ENCODE results near the gene PLEKHA1. TPM values are rescaled to one million over a fixed set of nuclear protein-coding genes. Genes with fewer than 3 reads are reported as not detected.

Gene PLEKHA1
- total and polyA plus RNA-seq, 2 of the 13 experiments (the other 11 are each of a cell fraction or from before 2014, with no cell fraction given) = 32.2 to 53.3 TPM

DNA sequence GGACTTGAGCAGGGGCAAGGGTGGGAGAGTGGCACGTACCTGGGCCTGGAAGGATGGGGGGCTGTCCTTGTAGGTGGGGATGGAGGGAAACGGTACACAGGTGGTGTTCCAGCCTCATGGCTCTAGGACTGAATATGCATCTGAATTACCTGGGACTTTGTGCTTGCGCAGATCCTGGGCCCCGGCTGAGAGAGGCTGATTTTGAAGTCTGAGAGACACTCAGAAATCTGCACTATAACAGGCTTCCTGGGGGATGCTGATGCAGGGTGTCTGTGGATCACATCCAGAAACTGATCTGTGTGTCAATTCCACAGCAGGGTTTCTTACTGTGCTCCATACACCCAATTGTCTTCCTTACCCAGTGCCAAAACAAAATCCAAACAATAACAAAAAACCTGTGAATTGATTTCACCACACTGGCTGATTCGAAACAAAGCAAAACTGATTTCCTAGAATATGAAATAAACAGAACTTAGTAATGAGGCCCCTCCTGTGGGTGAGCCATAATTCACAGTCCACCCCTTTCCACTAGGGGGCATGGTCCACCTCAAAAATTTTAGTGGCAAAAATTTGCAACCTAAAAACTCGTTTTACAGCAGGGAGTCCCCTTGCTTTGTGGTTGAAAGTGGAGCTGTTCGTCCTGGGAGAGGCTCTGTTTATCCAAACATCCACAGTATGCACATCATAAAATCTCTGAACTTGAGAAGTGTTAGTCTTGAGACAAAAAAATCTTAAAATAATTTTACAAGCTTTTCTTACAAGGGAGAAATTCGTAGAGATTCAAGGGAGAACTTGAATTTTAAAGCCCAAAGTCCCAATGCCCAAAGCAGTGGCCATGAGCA is 32.0 kb upstream of the PLEKHA1 start (continued):
- TF ChIP-seq NR2F1 (CRISPR knock-in tag; IDR thresholded peaks at IDR 0.05) (no peak), SNRNP70 (IDR thresholded peaks at IDR 0.05; ENCODE audit: low read depth, low read length) (no peak), HNRNPUL1 (IDR thresholded peaks at IDR 0.05; ENCODE audit: low read depth, low read length) (no peak), SMC3 (IDR thresholded peaks at IDR 0.05; ENCODE audit: low read length) (peak; percentile 89), SRY (CRISPR knock-in tag; IDR thresholded peaks at IDR 0.05) (no peak), PCBP1 (IDR thresholded peaks at IDR 0.05; ENCODE audit: borderline replicate concordance, low read depth, low read length) (no peak), NR2F6 (IDR thresholded peaks at IDR 0.05) (no peak), NR2F6 (CRISPR knock-in tag; IDR thresholded peaks at IDR 0.05) (no peak), ZSCAN30 (CRISPR knock-in tag; IDR thresholded peaks at IDR 0.05) (no peak), ZMYM2 (CRISPR knock-in tag; IDR thresholded peaks at IDR 0.05) (no peak), ZFYVE20 (CRISPR knock-in tag; IDR thresholded peaks at IDR 0.05; ENCODE audit: borderline replicate concordance, low read depth) (no peak), ELF1 (CRISPR knock-in tag; IDR thresholded peaks at IDR 0.05) (no peak), ZNF232 (CRISPR knock-in tag; IDR thresholded peaks at IDR 0.05; ENCODE audit: borderline replicate concordance) (no peak), ZNF335 (CRISPR knock-in tag; IDR thresholded peaks at IDR 0.05) (0 out of 2 replicates have a peak, but pooled peaks have one; percentile 36), ZBTB38 (CRISPR knock-in tag; IDR thresholded peaks at IDR 0.05) (no peak), ZNF263 (CRISPR knock-in tag; IDR thresholded peaks at IDR 0.05) (no peak), ZFX (CRISPR knock-in tag; IDR thresholded peaks at IDR 0.05; ENCODE audit: low read depth) (no peak), KLF12 (CRISPR knock-in tag; IDR thresholded peaks at IDR 0.05; ENCODE audit: borderline replicate concordance) (no peak), ZNF766 (CRISPR knock-in tag; IDR thresholded peaks at IDR 0.05; ENCODE audit: borderline replicate concordance) (no peak), POGZ (CRISPR knock-in tag; IDR thresholded peaks at IDR 0.05) (0 out of 2 replicates have a peak, but pooled peaks have one; percentile 29)
- TF ChIP-seq, protein P1, sequence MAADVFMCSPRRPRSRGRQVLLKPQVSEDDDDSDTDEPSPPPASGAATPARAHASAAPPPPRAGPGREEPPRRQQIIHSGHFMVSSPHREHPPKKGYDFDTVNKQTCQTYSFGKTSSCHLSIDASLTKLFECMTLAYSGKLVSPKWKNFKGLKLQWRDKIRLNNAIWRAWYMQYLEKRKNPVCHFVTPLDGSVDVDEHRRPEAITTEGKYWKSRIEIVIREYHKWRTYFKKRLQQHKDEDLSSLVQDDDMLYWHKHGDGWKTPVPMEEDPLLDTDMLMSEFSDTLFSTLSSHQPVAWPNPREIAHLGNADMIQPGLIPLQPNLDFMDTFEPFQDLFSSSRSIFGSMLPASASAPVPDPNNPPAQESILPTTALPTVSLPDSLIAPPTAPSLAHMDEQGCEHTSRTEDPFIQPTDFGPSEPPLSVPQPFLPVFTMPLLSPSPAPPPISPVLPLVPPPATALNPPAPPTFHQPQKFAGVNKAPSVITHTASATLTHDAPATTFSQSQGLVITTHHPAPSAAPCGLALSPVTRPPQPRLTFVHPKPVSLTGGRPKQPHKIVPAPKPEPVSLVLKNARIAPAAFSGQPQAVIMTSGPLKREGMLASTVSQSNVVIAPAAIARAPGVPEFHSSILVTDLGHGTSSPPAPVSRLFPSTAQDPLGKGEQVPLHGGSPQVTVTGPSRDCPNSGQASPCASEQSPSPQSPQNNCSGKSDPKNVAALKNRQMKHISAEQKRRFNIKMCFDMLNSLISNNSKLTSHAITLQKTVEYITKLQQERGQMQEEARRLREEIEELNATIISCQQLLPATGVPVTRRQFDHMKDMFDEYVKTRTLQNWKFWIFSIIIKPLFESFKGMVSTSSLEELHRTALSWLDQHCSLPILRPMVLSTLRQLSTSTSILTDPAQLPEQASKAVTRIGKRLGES (CRISPR knock-in tag; IDR thresholded peaks at IDR 0.05; ENCODE audit: borderline replicate concordance) = no peak
- TF ChIP-seq, protein P2, sequence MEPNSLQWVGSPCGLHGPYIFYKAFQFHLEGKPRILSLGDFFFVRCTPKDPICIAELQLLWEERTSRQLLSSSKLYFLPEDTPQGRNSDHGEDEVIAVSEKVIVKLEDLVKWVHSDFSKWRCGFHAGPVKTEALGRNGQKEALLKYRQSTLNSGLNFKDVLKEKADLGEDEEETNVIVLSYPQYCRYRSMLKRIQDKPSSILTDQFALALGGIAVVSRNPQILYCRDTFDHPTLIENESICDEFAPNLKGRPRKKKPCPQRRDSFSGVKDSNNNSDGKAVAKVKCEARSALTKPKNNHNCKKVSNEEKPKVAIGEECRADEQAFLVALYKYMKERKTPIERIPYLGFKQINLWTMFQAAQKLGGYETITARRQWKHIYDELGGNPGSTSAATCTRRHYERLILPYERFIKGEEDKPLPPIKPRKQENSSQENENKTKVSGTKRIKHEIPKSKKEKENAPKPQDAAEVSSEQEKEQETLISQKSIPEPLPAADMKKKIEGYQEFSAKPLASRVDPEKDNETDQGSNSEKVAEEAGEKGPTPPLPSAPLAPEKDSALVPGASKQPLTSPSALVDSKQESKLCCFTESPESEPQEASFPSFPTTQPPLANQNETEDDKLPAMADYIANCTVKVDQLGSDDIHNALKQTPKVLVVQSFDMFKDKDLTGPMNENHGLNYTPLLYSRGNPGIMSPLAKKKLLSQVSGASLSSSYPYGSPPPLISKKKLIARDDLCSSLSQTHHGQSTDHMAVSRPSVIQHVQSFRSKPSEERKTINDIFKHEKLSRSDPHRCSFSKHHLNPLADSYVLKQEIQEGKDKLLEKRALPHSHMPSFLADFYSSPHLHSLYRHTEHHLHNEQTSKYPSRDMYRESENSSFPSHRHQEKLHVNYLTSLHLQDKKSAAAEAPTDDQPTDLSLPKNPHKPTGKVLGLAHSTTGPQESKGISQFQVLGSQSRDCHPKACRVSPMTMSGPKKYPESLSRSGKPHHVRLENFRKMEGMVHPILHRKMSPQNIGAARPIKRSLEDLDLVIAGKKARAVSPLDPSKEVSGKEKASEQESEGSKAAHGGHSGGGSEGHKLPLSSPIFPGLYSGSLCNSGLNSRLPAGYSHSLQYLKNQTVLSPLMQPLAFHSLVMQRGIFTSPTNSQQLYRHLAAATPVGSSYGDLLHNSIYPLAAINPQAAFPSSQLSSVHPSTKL (CRISPR knock-in tag; IDR thresholded peaks at IDR 0.05) = peak; percentile 36; the same call in 1 of the 2 replicates
- TF ChIP-seq, protein P3, sequence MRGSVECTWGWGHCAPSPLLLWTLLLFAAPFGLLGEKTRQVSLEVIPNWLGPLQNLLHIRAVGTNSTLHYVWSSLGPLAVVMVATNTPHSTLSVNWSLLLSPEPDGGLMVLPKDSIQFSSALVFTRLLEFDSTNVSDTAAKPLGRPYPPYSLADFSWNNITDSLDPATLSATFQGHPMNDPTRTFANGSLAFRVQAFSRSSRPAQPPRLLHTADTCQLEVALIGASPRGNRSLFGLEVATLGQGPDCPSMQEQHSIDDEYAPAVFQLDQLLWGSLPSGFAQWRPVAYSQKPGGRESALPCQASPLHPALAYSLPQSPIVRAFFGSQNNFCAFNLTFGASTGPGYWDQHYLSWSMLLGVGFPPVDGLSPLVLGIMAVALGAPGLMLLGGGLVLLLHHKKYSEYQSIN (CRISPR knock-in tag; IDR thresholded peaks at IDR 0.05; ENCODE audit: borderline replicate concordance) = no peak
